H1 (cell line): Measurements from ENCODE around the gene RNF26. TPM values are rescaled to one million over a fixed set of nuclear protein-coding genes. Genes with fewer than 3 reads are reported as not detected.

ENCODE experiments used
- BCL11A ChIP-seq, 2 experiments: IDR thresholded peaks; one replicate each; pipeline ENCODE4 v1.6.1; 2011; ENCODE audit warnings: low read depth in 2 of 2, low read length in 2 of 2, mild to moderate bottlenecking in 2 of 2
- CHD1 ChIP-seq: IDR thresholded peaks from 2 replicates; pipeline ENCODE4 v1.6.1; 2012; ENCODE audit warnings: low read depth, low read length, improper control_type of control experiment
- EP300 ChIP-seq, 2 experiments: IDR thresholded peaks; 1 replicate in 1 of 2; 2 replicates in 1 of 2; pipeline ENCODE4 v1.6.1; 2011 to 2012; ENCODE audit warnings: low read depth in 2 of 2, low read length in 2 of 2, mild to moderate bottlenecking in 2 of 2, borderline replicate concordance in 1 of 2, inconsistent platforms in 1 of 2, moderate library complexity in 1 of 2
- POLR2AphosphoS5 ChIP-seq: IDR thresholded peaks from 2 replicates; pipeline ENCODE4 v1.6.1; 2011; ENCODE audit warnings: low read depth, low read length
- RNF2 ChIP-seq: fragments of 200-900, 300-1000 bp; sonication (generic); IDR thresholded peaks from 2 replicates; pipeline ENCODE4 v1.7.1; 2016; ENCODE audit warnings: borderline replicate concordance, low read depth, mild to moderate bottlenecking, antibody characterized with exemption, low read length; ENCODE audit not compliant: poor library complexity, severe bottlenecking; ENCODE audit errors: missing control alignments
- SP1 ChIP-seq: IDR thresholded peaks from 2 replicates; pipeline ENCODE4 v1.6.1; 2011; ENCODE audit warnings: low read depth, low read length
- SP4 ChIP-seq: IDR thresholded peaks from 2 replicates; pipeline ENCODE4 v1.6.1; 2012; ENCODE audit warnings: low read length, inconsistent platforms
- SUZ12 ChIP-seq: fragments of 200-600 bp; sonication (generic); IDR thresholded peaks from 2 replicates; pipeline ENCODE4 v1.6.1; 2012; ENCODE audit warnings: mild to moderate bottlenecking, inconsistent platforms, low read length, moderate library complexity, mixed read lengths
- TAF7 ChIP-seq: optimal IDR thresholded peaks from 2 replicates; pipeline ENCODE3; 2011; ENCODE audit warnings: low read depth, mild to moderate bottlenecking, inconsistent platforms, low read length, moderate library complexity, borderline replicate concordance
- USF2 ChIP-seq: IDR thresholded peaks from 2 replicates; pipeline ENCODE4 v1.6.1; 2011; ENCODE audit warnings: low read length, improper control_type of control experiment
- polyA plus RNA-seq, 7 experiments: library from polyadenylated mRNA; depleted of rRNA in 3 of 7; stranded (reverse) in 5 of 7; unstranded in 2 of 7; fragments of >200 nt in 5 of 7; fragments of 200-250 nt in 2 of 7; gene quantifications; 1 replicate in 5 of 7; 2 replicates in 1 of 7; 4 replicates in 1 of 7; pipeline versions ENCODE4 v1.2.1 to v1.2.3, GENCODE V29; 2011 to 2013; ENCODE audit warnings: missing spikeins in 2 of 7, mixed read lengths in 2 of 7
- total RNA-seq: library from RNA; stranded (reverse); fragmentation: NEBNext Ultra II Directional; extraction: Animal tissue kit (Norgen Biotek cat#: 25700); gene quantifications from 2 replicates; pipeline ENCODE4 v1.2.1, GENCODE V29; 2021

RNF26 gene
- total and polyA plus RNA-seq, 2 of the 8 experiments (the other 6 are each of a cell fraction or from before 2014, with no cell fraction given) = 82.7 to 84.0 TPM

- TF ChIP-seq CHD1 (no peak), TAF7 (no peak), SP1 (no peak), SUZ12 (no peak), BCL11A (IDR thresholded peaks at IDR 0.05; ENCODE audit: low read depth in 2 of 2, low read length in 2 of 2) (no peak), RNF2 (no peak), EP300 (IDR thresholded peaks at IDR 0.05; ENCODE audit: borderline replicate concordance in 1 of 2, low read depth in 2 of 2, low read length in 2 of 2) (no peak), POLR2AphosphoS5 (no peak), USF2 (no peak), SP4 (no peak)
These were observed 7.1 kb downstream of the RNF26 start (continued) for GRCh38 chr11:119341222-119342022.
